BE2C (cell line): ENCODE results near the gene BRICD5.

Experiments
- DNase-seq: peaks from one replicate; pipeline ENCODE4 v3.0.0-alpha.2; 2020
- H3K27me3 ChIP-seq: fragments of 250-450 bp; sonication (Bioruptor Pico); 2 replicates; pipeline ENCODE4 v1.5.1; 2020; ENCODE audit warnings: mild to moderate bottlenecking
- H3K36me3 ChIP-seq: fragments of 250-450 bp; sonication (Bioruptor Pico); 2 replicates; pipeline ENCODE4 v1.5.1; 2020; ENCODE audit warnings: mild to moderate bottlenecking
- H3K4me1 ChIP-seq: fragments of 250-450 bp; sonication (Bioruptor Pico); 2 replicates; pipeline ENCODE4 v1.5.1; 2020
- H3K4me3 ChIP-seq: 2 replicates; pipeline ENCODE4 v1.5.1; 2011; ENCODE audit warnings: low read depth, low read length
- H3K9me3 ChIP-seq: fragments of 250-450 bp; sonication (Bioruptor Pico); 2 replicates; pipeline ENCODE4 v1.5.1; 2020
- CTCF ChIP-seq: IDR thresholded peaks from 2 replicates; pipeline ENCODE4 v1.5.1; 2012; ENCODE audit warnings: mild to moderate bottlenecking, low read depth, low read length

The BRICD5 gene

GRCh38 chr16:2238150-2238837, 27.6 kb upstream of the BRICD5 start:
- Histone ChIP-seq H3K4me1 (no peaks in the 10 kb centered on the region), H3K9me3 (no peaks in the 10 kb centered on the region), H3K36me3 (peaks cover 35% of the 10 kb centered on the region), H3K27me3 (no peaks in the 10 kb centered on the region), H3K4me3 (no peak overlapping the region)
- no peak for DNase-seq
- no peak for TF ChIP-seq CTCF

GRCh38 chr16:2237493-2238149, 27.0 kb upstream of the BRICD5 start:
- peaks cover 35% of the 10 kb centered on the region for H3K36me3 ChIP-seq
- no peak for TF ChIP-seq CTCF
- H3K9me3 ChIP-seq: no peaks in the 10 kb centered on the region
- H3K4me3 ChIP-seq: no peak overlapping the region
- no peaks in the 10 kb centered on the region for H3K27me3 ChIP-seq
- no peaks in the 10 kb centered on the region for H3K4me1 ChIP-seq
- no peak for DNase-seq

- DNase-seq: no peak
- Histone ChIP-seq H3K4me3 (no peak overlapping the region), H3K9me3 (no peaks in the 10 kb centered on the region), H3K27me3 (no peaks in the 10 kb centered on the region), H3K36me3 (peaks cover 35% of the 10 kb centered on the region), H3K4me1 (no peaks in the 10 kb centered on the region)
- no peak for TF ChIP-seq CTCF
Observed at GRCh38 chr16:2237102-2237482, 26.4 kb upstream of the BRICD5 start.

GRCh38 chr16:2236337-2237101, 25.9 kb upstream of the BRICD5 start, which contains the start of gene DNASE1L2:
Gene DNASE1L2, plus strand, starts transcription at chr16:2236444. Its CDS starts 373 bp downstream, at chr16:2236817.
- peaks cover 40% of the 10 kb centered on the region for H3K36me3 ChIP-seq
- no peak for TF ChIP-seq CTCF
- no peaks in the 10 kb centered on the region for H3K9me3 ChIP-seq
- H3K27me3 ChIP-seq: no peaks in the 10 kb centered on the region
- no peaks in the 10 kb centered on the region for H3K4me1 ChIP-seq
- DNase-seq: no peak
- no peak within 1 kb of the TSS for H3K4me3 ChIP-seq

DNA sequence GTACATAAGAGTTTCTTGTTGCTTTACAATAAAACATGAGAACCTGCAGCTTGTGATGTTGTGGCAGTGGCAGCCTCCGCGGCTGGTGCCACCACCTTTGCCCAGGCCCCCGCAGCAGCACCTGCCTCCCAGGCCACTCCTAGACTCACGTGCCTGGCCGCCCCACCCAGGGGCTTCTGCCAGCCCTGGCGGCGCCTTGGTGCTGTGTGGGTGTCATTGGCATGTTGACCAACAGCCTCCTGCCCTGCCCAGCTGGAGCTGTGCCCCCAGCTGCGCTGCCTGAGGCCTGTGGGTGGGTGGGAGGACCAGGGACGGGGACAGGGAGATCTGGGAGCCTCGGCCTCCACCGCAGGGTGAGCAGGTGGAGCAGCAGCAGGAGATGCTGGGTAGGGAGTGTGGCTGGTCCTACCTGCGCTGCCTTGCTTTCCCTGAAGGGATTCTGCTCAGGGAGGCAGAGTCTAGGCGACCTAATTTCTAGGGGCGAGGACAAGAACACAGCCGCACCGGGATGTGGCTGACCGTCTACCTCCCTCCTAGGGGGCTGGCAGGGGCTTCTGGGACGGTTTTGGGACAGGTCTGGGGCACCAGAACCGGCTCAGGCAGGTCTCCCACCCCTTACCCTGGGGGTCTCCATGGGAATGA, 25.2 kb upstream of the BRICD5 start:
- H3K9me3 ChIP-seq: no peaks in the 10 kb centered on the region
- DNase-seq: no peak
- no peaks in the 10 kb centered on the region for H3K27me3 ChIP-seq
- TF ChIP-seq CTCF: no peak
- no peaks in the 10 kb centered on the region for H3K4me1 ChIP-seq
- H3K4me3 ChIP-seq: no peak overlapping the region
- H3K36me3 ChIP-seq: peaks cover 47% of the 10 kb centered on the region
